Measurements from ENCODE around the gene ZC3H14. TPM values are rescaled to one million over a fixed set of nuclear protein-coding genes. Genes with fewer than 3 reads are reported as not detected.

ZC3H14 gene
- total RNA-seq, 1 experiment from 2014 or later, result 66.2 TPM

DNA sequence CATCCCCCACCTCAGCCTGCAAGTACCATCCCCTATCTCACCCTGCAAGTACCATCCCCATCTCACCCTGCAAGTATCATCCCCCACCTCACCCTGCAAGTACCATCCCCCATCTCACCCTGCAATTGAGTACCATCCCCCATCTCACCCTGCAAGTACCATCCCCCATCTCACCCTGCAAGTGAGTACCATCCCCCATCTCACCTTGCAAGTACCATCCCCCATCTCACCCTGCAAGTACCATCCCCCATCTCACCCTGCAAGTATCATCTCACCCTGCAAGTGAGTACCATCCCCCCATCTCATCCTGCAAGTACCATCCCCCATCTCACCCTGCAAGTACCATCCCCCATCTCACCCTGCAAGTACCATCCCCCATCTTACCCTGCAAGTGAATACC, 45.0 kb downstream of the ZC3H14 start:
- Histone ChIP-seq H3K27me3 (ENCODE audit: insufficient read depth, low read length) (no peaks in the 10 kb centered on the region), H3K79me2 (ENCODE audit: insufficient read depth, low read length) (peaks cover 3% of the 10 kb centered on the region; the same call in 1 of the 2 replicates), H3K4me3 (replicated peaks in 1 of 2; ENCODE audit: low read depth in 1 of 2, low read length in 2 of 2) (no peak overlapping the region), H3K4me2 (ENCODE audit: low read length) (no peak overlapping the region), H3K9me3 (ENCODE audit: control insufficient read depth in 1 of 2, insufficient read depth in 1 of 2, low read depth in 1 of 2, low read length in 2 of 2) (no peaks in the 10 kb centered on the region), H3K27ac (ENCODE audit: low read depth, low read length) (no peak overlapping the region), H3K36me3 (ENCODE audit: control insufficient read depth in 1 of 2, insufficient read depth in 2 of 2, low read length in 2 of 2) (peaks cover 45 to 53% of the 10 kb centered on the region in 2 experiments), H3K4me1 (ENCODE audit: control insufficient read depth in 1 of 2, insufficient read depth in 2 of 2, low read length in 2 of 2) (no peaks in the 10 kb centered on the region), H2AFZ (ENCODE audit: low read depth, low read length, poor library complexity, severe bottlenecking) (no peak overlapping the region), H3K9me2 (ENCODE audit: insufficient read depth) (no peaks in the 10 kb centered on the region), H3K9ac (ENCODE audit: low read length) (no peak overlapping the region), H4K20me1 (ENCODE audit: insufficient read depth) (no peaks in the 10 kb centered on the region)
- BruUV-seq (replicated peaks), result no TSS peak
- DNase-seq (ENCODE audit: low read depth, low spot score) (no peak), ATAC-seq (no peak)
- POLR2A ChIA-PET, result no interaction called here
- no peak for TF ChIP-seq EZH2 (IDR thresholded peaks at IDR 0.05)
- TF ChIP-seq SIN3A (IDR thresholded peaks at IDR 0.05; ENCODE audit: low read depth), result no peak
- TF ChIP-seq, protein P1, sequence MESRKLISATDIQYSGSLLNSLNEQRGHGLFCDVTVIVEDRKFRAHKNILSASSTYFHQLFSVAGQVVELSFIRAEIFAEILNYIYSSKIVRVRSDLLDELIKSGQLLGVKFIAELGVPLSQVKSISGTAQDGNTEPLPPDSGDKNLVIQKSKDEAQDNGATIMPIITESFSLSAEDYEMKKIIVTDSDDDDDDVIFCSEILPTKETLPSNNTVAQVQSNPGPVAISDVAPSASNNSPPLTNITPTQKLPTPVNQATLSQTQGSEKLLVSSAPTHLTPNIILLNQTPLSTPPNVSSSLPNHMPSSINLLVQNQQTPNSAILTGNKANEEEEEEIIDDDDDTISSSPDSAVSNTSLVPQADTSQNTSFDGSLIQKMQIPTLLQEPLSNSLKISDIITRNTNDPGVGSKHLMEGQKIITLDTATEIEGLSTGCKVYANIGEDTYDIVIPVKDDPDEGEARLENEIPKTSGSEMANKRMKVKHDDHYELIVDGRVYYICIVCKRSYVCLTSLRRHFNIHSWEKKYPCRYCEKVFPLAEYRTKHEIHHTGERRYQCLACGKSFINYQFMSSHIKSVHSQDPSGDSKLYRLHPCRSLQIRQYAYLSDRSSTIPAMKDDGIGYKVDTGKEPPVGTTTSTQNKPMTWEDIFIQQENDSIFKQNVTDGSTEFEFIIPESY (IDR thresholded peaks at IDR 0.05; ENCODE audit: extremely low read depth, insufficient replicate concordance, low read length), result no peak
- TF ChIP-seq, protein P2, sequence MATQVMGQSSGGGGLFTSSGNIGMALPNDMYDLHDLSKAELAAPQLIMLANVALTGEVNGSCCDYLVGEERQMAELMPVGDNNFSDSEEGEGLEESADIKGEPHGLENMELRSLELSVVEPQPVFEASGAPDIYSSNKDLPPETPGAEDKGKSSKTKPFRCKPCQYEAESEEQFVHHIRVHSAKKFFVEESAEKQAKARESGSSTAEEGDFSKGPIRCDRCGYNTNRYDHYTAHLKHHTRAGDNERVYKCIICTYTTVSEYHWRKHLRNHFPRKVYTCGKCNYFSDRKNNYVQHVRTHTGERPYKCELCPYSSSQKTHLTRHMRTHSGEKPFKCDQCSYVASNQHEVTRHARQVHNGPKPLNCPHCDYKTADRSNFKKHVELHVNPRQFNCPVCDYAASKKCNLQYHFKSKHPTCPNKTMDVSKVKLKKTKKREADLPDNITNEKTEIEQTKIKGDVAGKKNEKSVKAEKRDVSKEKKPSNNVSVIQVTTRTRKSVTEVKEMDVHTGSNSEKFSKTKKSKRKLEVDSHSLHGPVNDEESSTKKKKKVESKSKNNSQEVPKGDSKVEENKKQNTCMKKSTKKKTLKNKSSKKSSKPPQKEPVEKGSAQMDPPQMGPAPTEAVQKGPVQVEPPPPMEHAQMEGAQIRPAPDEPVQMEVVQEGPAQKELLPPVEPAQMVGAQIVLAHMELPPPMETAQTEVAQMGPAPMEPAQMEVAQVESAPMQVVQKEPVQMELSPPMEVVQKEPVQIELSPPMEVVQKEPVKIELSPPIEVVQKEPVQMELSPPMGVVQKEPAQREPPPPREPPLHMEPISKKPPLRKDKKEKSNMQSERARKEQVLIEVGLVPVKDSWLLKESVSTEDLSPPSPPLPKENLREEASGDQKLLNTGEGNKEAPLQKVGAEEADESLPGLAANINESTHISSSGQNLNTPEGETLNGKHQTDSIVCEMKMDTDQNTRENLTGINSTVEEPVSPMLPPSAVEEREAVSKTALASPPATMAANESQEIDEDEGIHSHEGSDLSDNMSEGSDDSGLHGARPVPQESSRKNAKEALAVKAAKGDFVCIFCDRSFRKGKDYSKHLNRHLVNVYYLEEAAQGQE (IDR thresholded peaks at IDR 0.05; ENCODE audit: low read depth), result no peak
- TF ChIP-seq POLR2AphosphoS5 (IDR thresholded peaks at IDR 0.05; ENCODE audit: low read depth, low read length), result no peak
- TF ChIP-seq, protein P3, sequence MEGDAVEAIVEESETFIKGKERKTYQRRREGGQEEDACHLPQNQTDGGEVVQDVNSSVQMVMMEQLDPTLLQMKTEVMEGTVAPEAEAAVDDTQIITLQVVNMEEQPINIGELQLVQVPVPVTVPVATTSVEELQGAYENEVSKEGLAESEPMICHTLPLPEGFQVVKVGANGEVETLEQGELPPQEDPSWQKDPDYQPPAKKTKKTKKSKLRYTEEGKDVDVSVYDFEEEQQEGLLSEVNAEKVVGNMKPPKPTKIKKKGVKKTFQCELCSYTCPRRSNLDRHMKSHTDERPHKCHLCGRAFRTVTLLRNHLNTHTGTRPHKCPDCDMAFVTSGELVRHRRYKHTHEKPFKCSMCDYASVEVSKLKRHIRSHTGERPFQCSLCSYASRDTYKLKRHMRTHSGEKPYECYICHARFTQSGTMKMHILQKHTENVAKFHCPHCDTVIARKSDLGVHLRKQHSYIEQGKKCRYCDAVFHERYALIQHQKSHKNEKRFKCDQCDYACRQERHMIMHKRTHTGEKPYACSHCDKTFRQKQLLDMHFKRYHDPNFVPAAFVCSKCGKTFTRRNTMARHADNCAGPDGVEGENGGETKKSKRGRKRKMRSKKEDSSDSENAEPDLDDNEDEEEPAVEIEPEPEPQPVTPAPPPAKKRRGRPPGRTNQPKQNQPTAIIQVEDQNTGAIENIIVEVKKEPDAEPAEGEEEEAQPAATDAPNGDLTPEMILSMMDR (IDR thresholded peaks at IDR 0.05 in 2 of 3, conservative IDR thresholded peaks at IDR 0.05 in 1 of 3; ENCODE audit: borderline replicate concordance in 1 of 3, insufficient read depth in 1 of 3, low read depth in 2 of 3, low read length in 2 of 3), result no peak
- no peak for TF ChIP-seq JUND (IDR thresholded peaks at IDR 0.05)
- TF ChIP-seq TCF7L2 (IDR thresholded peaks at IDR 0.05; ENCODE audit: borderline replicate concordance, extremely low read depth, insufficient read depth, insufficient read length), result no peak
- TF ChIP-seq POLR2A (IDR thresholded peaks at IDR 0.05; ENCODE audit: borderline replicate concordance, extremely low read depth, insufficient read depth, insufficient read length), result no peak
- TF ChIP-seq CEBPB (IDR thresholded peaks at IDR 0.05; ENCODE audit: low read depth), result no peak
- TF ChIP-seq ZNF274 (IDR thresholded peaks at IDR 0.05; ENCODE audit: low read depth, low read length), result no peak
- intact Hi-C loops (cut with micrococcal nuclease), result no loop called here
- RAD21 ChIA-PET (ENCODE audit: low non-redundant PET in 1 of 2, low total read pairs in 2 of 2, uncharacterized antibody in 2 of 2, unreplicated experiment in 2 of 2), result no interaction called here
- CTCF ChIA-PET, result no interaction called here
